Heart left ventricle (tissue), 16 donors: ENCODE data around the gene SH2D7. TPM values are rescaled to one million over a fixed set of nuclear protein-coding genes. Genes with fewer than 3 reads are reported as not detected.

Experiments
- ATAC-seq, 4 donors: fragments of 200-7000 bp; cut with Tn5 transposase; one replicate each; pipeline ENCODE4 v1.9.1; 2020 to 2022; ENCODE audit warnings: moderate library complexity in 4 of 4, mild to moderate bottlenecking in 3 of 4, moderate number of reproducible peaks in 1 of 4
- DNase-seq, 5 donors: peaks; one replicate each; pipeline ENCODE4 v3.0.0-alpha.2; 2020
- H3K27ac ChIP-seq, 12 donors: fragments of 200-600 bp; sonication (generic) in 4 of 12; one replicate each; pipeline versions ENCODE4 v1.5.0 to v1.8.0; 2016 to 2022; ENCODE audit warnings: mild to moderate bottlenecking in 2 of 12
- H3K27me3 ChIP-seq, 9 donors: fragments of 200-600 bp; sonication (generic) in 2 of 9; one replicate each; pipeline versions ENCODE4 v1.5.1 to v1.8.0; 2016 to 2022; ENCODE audit warnings: mild to moderate bottlenecking in 3 of 9
- H3K36me3 ChIP-seq, 9 donors: fragments of 200-600 bp; sonication (generic) in 2 of 9; one replicate each; pipeline versions ENCODE4 v1.5.0 to v1.8.0; 2018 to 2022; ENCODE audit warnings: mild to moderate bottlenecking in 2 of 9
- H3K4me1 ChIP-seq, 12 donors: fragments of 200-600 bp; sonication (generic) in 4 of 12; one replicate each; pipeline versions ENCODE4 v1.5.0 to v1.8.0; 2016 to 2022; ENCODE audit warnings: mild to moderate bottlenecking in 3 of 12
- H3K4me3 ChIP-seq, 12 donors: fragments of 200-600 bp; sonication (generic) in 4 of 12; one replicate each; pipeline versions ENCODE4 v1.5.0 to v1.8.0; 2017 to 2022; ENCODE audit warnings: mild to moderate bottlenecking in 9 of 12, moderate library complexity in 4 of 12
- H3K9me3 ChIP-seq, 12 donors: fragments of 200-600 bp; sonication (generic) in 4 of 12; one replicate each; pipeline versions ENCODE4 v1.5.0 to v1.8.0; 2016 to 2022; ENCODE audit warnings: mild to moderate bottlenecking in 1 of 12
- CTCF ChIP-seq, 12 donors: fragments of 200-600 bp; sonication (generic) in 4 of 12; IDR thresholded peaks; one replicate each; pipeline versions ENCODE4 v1.5.0 to v1.8.0; 2018 to 2022; ENCODE audit warnings: antibody characterized with exemption in 12 of 12, mild to moderate bottlenecking in 5 of 12
- POLR2A ChIP-seq, 2 donors: fragments of 450-650 bp; IDR thresholded peaks; one replicate each; pipeline ENCODE4 v1.6.1; 2017; ENCODE audit warnings: antibody characterized with exemption in 2 of 2, mild to moderate bottlenecking in 2 of 2, moderate library complexity in 2 of 2
- WGBS, 4 donors: extraction: QIAGEN DNeasy Blood & Tissue Kit in 2 of 4; methylation state at CpG; one replicate each; pipeline versions ENCODE4 v1.1.5 to v1.1.7; 2013 to 2018; 5-methylcytosine and 5-hydroxymethylcytosine counted together
- intact Hi-C, 10 donors: fragments of 100-400 bp; cut with DNase I; formaldehyde crosslinking; loops; one replicate each; pipeline versions ENCODE4 v1.11.1 to v1.14.2; 2022
- polyA plus RNA-seq, 2 donors: library from polyadenylated mRNA; stranded (reverse); fragments of 200-250 nt; gene quantifications; one replicate each; pipeline ENCODE4 v1.2.3, GENCODE V29; 2013
- total RNA-seq, 9 donors: library from RNA; depleted of rRNA in 2 of 9; stranded (reverse); fragments of >200 nt in 2 of 9; fragmentation: NEBNext Ultra II Directional in 3 of 9; extraction: Animal tissue kit (Norgen Biotek cat#: 25700) in 3 of 9; gene quantifications; one replicate each; pipeline versions ENCODE4 v1.1.0 to v1.2.4, GENCODE V29; 2016 to 2023
- donor health status: ischemic (EF 13 %, LVEDD 7.1; RV severe dilation, severe dysfunction).
- donor health status: healthy with polysubstance abuse.
- donor health status: DM: no; HTN: yes; CAD: no.
- donor health status: DM: no; HTN: no; CAD: no.
- donor health status: ischemic (EF 25% LVEDD 6.9; RV normal size, moderate dysfunction).
- donor health status: ischemic (EF 25% LVEDD 5.7; RV mildly dilated, moderate dysfunction).
- donor health status: healthy.
- donor health status: DM: yes; HTN: yes; CAD: no.
- donor health status: ischemic (EF 35%, LVEDD 5.7; RV mildly dilated, moderate dysfunction).
- donor health status: nonischemic (EF 11% LVEDD 7.7; RV severe dilation, severe dysfunction).
- donor health status: DM: yes; HTN: yes; CAD: no.
- donor health status: PGD.
- donor health status: ischemic (EF 29% LVEDD 5.4; RV normal size, mild dysfunction).
- donor health status: nonischemic (EF 23%, LVEDD 6.1; RV moderate dilation, normal function).

Gene SH2D7
- total and polyA plus RNA-seq, 11 donors = not detected

GRCh38 chr15:78080088-78080460, 12.3 kb upstream of the SH2D7 start:
- DNase-seq = no peak
- intact Hi-C loops = no loop called here
- 92 to 95% (median 94%) methylated on average over 6 to 8 of the region's 8 CpGs for WGBS, 4 donors
- Histone ChIP-seq H3K27ac (no peak overlapping the region), H3K36me3 (no peaks in the 10 kb centered on the region), H3K4me3 (no peak overlapping the region), H3K27me3 (no peaks in the 10 kb centered on the region), H3K4me1 (peaks cover 0 to 49% (median 24%) of the 10 kb centered on the region in 12 donors), H3K9me3 (no peaks in the 10 kb centered on the region)
- ATAC-seq = no peak
- TF ChIP-seq CTCF (IDR thresholded peaks at IDR 0.05) (no peak), POLR2A (IDR thresholded peaks at IDR 0.05) (no peak)

- WGBS, 4 donors = 75 to 83% (median 80%) methylated on average over 5 of the region's 5 CpGs
- Histone ChIP-seq H3K27me3 (no peaks in the 10 kb centered on the region), H3K27ac (peak overlapping the region in 1 of 12 donors; percentile 66), H3K9me3 (no peaks in the 10 kb centered on the region), H3K4me1 (peaks cover 0 to 31% (median 8%) of the 10 kb centered on the region in 12 donors), H3K36me3 (no peaks in the 10 kb centered on the region), H3K4me3 (no peak overlapping the region)
- DNase-seq (peak in 1 of 5 donors; percentile 37), ATAC-seq (peak in 3 of 4 donors; percentile 37 to 69 (median 48))
- intact Hi-C loops = no loop called here
- TF ChIP-seq CTCF (IDR thresholded peaks at IDR 0.05) = no peak
- TF ChIP-seq POLR2A (IDR thresholded peaks at IDR 0.05) = no peak
These were observed 10.1 kb upstream of the SH2D7 start for GRCh38 chr15:78082106-78082742.

GRCh38 chr15:78082743-78083110, 9.6 kb upstream of the SH2D7 start:
- 89 to 100% (median 97%) methylated on average over 1 of the region's 1 CpG; no CpG with 5 or more reads in 1 of the 4 donors for WGBS, 4 donors
- peak overlapping the region in 1 of 12 donors; percentile 66 for H3K27ac ChIP-seq
- intact Hi-C loops = no loop called here

GRCh38 chr15:78083186-78083585, 9.2 kb upstream of the SH2D7 start:
- DNase-seq (no peak), ATAC-seq (no peak)
- intact Hi-C loops = no loop called here
- peak overlapping the region in 1 of 12 donors; percentile 66 for H3K27ac ChIP-seq
- H3K4me1 ChIP-seq = peaks cover 0 to 39% (median 4%) of the 10 kb centered on the region in 12 donors
- no peaks in the 10 kb centered on the region for H3K9me3 ChIP-seq
- H3K4me3 ChIP-seq = no peak overlapping the region
- no peaks in the 10 kb centered on the region for H3K27me3 ChIP-seq
- no peak for TF ChIP-seq CTCF (IDR thresholded peaks at IDR 0.05)
- no peak for TF ChIP-seq POLR2A (IDR thresholded peaks at IDR 0.05)
- 88 to 99% (median 92%) methylated on average over 4 of the region's 4 CpGs for WGBS, 4 donors
- H3K36me3 ChIP-seq = no peaks in the 10 kb centered on the region

More at GRCh38 chr15:78082743-78083110, 9.6 kb upstream of the SH2D7 start:
- TF ChIP-seq CTCF (IDR thresholded peaks at IDR 0.05) = no peak
- TF ChIP-seq POLR2A (IDR thresholded peaks at IDR 0.05) = no peak
- no peak overlapping the region for H3K4me3 ChIP-seq
- DNase-seq (no peak), ATAC-seq (peak in 1 of 4 donors; percentile 9)
- H3K4me1 ChIP-seq = peaks cover 0 to 35% (median 7%) of the 10 kb centered on the region in 12 donors
- no peaks in the 10 kb centered on the region for H3K27me3 ChIP-seq
- H3K9me3 ChIP-seq = no peaks in the 10 kb centered on the region
- H3K36me3 ChIP-seq = no peaks in the 10 kb centered on the region
